ENCODE results near the gene APOBEC3F. TPM values are rescaled to one million over a fixed set of nuclear protein-coding genes. Genes with fewer than 3 reads are reported as not detected.
"Not testable (repeated sequence)": the region's sequence is repeated elsewhere in the genome, so short reads cannot be mapped to it uniquely, and the experiment has no call there.

APOBEC3F gene
- total and polyA plus RNA-seq, 8 donors: 1.7 to 8.6 (median 3.4) TPM

DNA sequence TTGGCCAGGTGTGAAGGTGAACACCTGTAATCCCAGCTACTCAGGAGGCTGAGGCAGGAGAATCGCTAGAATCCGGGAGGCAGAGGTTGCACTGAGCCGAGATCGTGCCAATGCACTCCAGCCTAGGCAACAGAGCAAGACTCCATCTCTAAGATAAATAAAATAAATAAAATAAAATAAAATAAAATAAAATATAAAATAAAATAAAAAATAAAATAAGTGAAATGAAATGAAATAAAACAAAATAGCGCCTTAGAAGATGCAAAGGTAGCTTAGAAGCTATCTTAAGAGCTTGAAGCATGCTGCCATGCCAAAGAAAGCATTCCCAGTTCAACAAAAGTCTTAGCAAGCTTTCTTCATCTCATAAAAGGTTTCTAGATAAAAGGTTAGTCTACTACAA lies 33.5 kb upstream of the APOBEC3F start:
- H3K4me1 ChIP-seq: no peaks in the 10 kb centered on the region
- WGBS, 2 donors: 96 to 97% methylated on average over 5 of the region's 5 CpGs
- TF ChIP-seq, protein P1, sequence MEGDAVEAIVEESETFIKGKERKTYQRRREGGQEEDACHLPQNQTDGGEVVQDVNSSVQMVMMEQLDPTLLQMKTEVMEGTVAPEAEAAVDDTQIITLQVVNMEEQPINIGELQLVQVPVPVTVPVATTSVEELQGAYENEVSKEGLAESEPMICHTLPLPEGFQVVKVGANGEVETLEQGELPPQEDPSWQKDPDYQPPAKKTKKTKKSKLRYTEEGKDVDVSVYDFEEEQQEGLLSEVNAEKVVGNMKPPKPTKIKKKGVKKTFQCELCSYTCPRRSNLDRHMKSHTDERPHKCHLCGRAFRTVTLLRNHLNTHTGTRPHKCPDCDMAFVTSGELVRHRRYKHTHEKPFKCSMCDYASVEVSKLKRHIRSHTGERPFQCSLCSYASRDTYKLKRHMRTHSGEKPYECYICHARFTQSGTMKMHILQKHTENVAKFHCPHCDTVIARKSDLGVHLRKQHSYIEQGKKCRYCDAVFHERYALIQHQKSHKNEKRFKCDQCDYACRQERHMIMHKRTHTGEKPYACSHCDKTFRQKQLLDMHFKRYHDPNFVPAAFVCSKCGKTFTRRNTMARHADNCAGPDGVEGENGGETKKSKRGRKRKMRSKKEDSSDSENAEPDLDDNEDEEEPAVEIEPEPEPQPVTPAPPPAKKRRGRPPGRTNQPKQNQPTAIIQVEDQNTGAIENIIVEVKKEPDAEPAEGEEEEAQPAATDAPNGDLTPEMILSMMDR (IDR thresholded peaks at IDR 0.05): no peak
- no peak overlapping the region for H3K4me3 ChIP-seq
- DNase-seq (no peak), FAIRE-seq (no peak), ATAC-seq (no peak)
- H3K27ac ChIP-seq: no peak overlapping the region
- intact Hi-C loops (cut with DNase I): loop anchor here in 1 of 3 donors (10.0 kb wide), 1 partner anchor 108 kb away; no protein-coding TSS in a partner anchor
- H3K9me3 ChIP-seq: no peaks in the 10 kb centered on the region
- no peaks in the 10 kb centered on the region for H3K36me3 ChIP-seq
- H3K27me3 ChIP-seq: no peaks in the 10 kb centered on the region

DNA sequence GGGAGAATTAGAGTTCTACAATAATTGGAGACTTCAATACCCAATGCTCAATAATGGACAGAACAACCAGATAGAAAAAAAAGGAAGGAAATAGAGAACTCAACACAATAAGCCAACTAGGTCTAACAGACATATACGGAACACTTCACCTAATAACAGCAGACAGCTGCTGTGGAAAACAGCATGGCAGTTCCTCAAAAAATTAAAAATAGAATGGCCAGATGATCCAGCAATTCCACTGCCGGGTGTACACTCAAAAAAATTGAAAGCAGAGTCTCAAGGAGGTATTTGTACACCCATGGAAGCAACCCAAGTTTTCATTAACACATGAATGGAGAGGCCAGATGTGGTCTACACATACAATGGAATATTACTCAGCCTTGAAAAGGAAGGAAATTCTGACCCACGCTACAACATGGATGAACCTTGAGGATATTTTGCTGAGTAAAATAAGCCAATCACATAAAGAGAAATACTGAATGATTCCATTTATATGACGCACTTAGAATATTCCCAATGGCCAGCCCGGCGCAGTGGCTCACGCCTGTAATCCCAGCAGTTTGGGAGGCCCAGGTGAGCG lies 32.3 kb upstream of the APOBEC3F start:
- not testable (repeated sequence) for H3K9me3 ChIP-seq, H3K27me3 ChIP-seq, H3K36me3 ChIP-seq, H3K4me1 ChIP-seq, H3K27ac ChIP-seq, ATAC-seq, DNase-seq, FAIRE-seq, H3K4me3 ChIP-seq
- WGBS, 2 donors: 89 to 93% methylated on average over 8 of the region's 8 CpGs
- intact Hi-C loops (cut with DNase I): loop anchor here in 1 of 3 donors (10.0 kb wide), 1 partner anchor 106 kb away; no protein-coding TSS in a partner anchor

DNA sequence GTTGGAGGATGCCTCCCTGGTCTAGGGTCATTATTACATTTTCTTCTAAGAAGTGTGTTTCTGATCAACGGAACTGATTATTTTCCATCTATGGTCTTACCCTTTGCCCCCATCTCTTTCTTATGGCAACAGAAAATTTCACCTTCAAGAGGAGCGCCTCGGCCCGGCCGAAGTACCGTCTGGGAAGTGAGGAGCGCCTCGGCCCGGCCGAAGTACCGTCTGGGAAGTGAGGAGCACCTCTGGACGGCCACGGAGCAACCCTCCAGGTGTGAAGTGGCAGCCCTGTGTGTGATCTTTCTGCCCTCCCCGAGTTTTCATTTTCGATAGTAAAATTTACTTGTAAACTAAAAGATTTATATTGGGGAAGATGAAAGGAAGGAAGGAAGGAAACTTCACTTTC lies 29.7 kb upstream of the APOBEC3F start:
- TF ChIP-seq, protein P1 (IDR thresholded peaks at IDR 0.05): no peak
- FAIRE-seq: no peak
- intact Hi-C loops (cut with DNase I): no loop called here
- WGBS, 2 donors: 74 to 83% methylated on average over 15 of the region's 15 CpGs
- Histone ChIP-seq H3K4me3 (no peak overlapping the region), H3K9me3 (no peaks in the 10 kb centered on the region), H3K36me3 (no peaks in the 10 kb centered on the region), H3K27me3 (no peaks in the 10 kb centered on the region), H3K4me1 (no peaks in the 10 kb centered on the region), H3K27ac (no peak overlapping the region)
- no peak for ATAC-seq
- no peak for DNase-seq

DNA sequence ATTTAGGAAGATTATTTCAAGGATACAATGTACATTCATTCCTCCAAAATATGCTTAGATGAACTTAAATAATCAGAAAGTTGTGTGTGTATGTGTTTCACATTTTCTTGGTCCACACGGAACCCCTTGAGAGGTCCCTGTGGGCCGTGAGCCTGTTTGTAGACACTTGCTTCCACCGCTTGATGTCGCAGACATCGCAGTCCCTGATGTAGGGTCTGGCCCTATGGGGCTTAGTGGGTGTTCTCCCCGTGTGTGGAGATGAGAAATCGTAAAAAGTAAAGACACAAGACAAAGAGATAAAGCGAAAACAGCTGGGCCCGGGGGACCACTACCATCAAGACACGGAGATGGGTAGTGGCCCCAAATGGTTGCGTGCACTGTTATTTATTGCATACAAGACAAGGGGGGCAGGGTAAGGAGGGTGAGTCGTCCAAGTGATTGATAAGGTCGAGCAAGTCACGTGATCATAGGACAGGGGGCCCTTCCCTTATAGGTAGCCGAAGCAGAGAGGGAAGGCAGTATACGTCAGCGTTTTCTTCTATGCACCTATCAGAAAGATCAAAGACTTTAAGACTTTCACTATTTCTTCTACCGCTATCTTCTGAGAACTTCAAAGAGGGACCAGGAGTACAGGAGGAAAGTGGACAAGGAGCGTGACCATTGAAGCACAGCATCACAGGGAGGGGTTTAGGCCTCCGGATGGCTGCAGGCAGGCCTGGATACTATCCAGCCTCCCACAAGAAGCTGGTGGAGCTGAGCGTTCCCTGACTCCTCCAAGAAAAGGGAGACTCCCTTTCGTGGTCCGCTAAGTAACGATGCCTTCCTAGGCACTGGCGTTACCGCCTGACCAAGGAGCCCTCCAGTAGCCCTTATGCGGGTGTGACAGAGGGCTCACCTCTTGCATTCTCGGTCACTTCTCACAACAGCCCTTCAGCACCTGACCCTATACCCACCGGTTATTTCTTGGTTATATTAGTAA lies 27.8 kb upstream of the APOBEC3F start:
- no peak for ATAC-seq
- H3K27ac ChIP-seq: no peak overlapping the region
- no peak for DNase-seq
- intact Hi-C loops (cut with DNase I): no loop called here
- no peak for FAIRE-seq
- H3K4me3 ChIP-seq: no peak overlapping the region
- no peaks in the 10 kb centered on the region for H3K9me3 ChIP-seq
- no peaks in the 10 kb centered on the region for H3K36me3 ChIP-seq
- TF ChIP-seq, protein P1 (IDR thresholded peaks at IDR 0.05): no peak
- no peaks in the 10 kb centered on the region for H3K27me3 ChIP-seq
- H3K4me1 ChIP-seq: no peaks in the 10 kb centered on the region
- 79 to 84% methylated on average over 29 of the region's 29 CpGs for WGBS, 2 donors

DNA sequence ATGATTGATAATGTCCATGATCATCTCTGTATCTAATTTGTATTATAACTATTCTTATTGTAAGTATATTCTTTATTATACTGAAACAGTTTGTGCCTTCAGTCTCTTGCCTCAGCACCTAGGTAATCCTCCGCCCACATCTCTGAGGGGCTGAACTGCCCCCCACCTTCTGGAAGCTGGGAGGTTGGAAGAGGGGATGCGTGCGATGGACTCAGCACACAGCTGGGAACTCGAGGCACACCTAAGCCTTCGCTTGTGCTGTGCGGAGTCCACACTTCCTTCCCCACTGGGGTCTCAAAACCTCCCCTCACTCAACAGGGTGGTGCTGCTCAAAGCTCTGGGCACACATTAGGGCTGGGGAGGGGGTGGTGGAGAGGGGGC lies 27.1 kb upstream of the APOBEC3F start:
- ATAC-seq: peak in 1 of 4 donors; percentile 14

More for the DNA sequence above, 27.1 kb upstream of the APOBEC3F start:
- H3K36me3 ChIP-seq; FAIRE-seq; DNase-seq; H3K9me3 ChIP-seq; H3K27me3 ChIP-seq; H3K4me1 ChIP-seq; intact Hi-C loops (cut with DNase I): not testable (repeated sequence)
- H3K27ac ChIP-seq: peak overlapping the region; percentile 42 to 81 (median 62)
- peak overlapping the region in 1 of 4 donors; percentile 35 for H3K4me3 ChIP-seq
- 78 to 86% methylated on average over 6 of the region's 6 CpGs for WGBS, 2 donors
